ENCODE data around the gene HDHD5. TPM values are rescaled to one million over a fixed set of nuclear protein-coding genes. Genes with fewer than 3 reads are reported as not detected.

The HDHD5 gene
- total and polyA plus RNA-seq, 10 of the 15 experiments (the other 5 are each of a cell fraction or from before 2014, with no cell fraction given), result 1.7 to 68.0 (median 49.9) TPM

DNA sequence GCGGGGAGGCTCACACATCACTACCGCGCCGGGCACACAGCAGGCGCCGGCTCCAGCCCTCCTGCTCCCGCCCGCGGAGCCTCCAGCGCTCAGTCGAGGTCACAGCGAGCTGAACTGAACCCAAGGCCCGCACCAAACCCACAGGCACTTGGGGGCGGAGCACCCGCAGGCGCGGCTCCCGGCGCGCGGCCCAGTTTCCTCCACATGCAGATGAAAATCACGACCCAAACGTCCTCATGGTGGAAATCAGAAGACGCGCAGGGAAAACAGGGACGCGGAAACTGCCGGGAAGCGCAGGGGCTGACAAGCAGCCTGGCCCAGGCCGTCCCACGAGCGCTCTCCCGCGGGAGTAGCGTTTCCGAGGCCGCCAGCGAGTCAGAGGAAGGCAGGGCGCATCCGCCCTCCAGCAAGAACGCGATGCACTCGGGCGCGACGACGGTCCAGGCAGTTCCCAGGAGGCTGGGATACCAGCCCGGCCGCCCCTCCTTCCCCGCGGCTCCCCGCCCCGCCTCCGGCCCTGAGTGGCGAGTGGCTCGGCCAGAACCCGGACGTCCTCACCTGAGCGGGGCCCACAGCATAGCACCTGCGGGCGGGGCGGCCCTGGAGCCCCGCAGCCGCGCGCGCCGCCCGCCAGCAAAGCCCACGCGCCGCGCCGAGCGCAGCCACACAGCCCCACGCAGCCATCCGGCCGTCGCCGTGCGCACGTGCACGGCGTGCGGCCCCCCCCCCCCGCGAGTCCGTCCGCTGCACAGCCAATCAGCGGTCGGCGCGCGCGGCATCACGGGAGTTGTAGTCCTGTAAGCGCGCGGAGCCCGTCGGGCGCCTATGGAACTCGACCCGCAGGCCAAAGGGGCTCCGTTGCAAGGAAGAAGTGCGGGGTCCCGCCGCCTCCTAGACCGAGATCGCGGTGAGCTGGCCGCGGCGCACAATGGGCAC, at the start of gene HDHD5 (continued):
- TF ChIP-seq, protein P1, sequence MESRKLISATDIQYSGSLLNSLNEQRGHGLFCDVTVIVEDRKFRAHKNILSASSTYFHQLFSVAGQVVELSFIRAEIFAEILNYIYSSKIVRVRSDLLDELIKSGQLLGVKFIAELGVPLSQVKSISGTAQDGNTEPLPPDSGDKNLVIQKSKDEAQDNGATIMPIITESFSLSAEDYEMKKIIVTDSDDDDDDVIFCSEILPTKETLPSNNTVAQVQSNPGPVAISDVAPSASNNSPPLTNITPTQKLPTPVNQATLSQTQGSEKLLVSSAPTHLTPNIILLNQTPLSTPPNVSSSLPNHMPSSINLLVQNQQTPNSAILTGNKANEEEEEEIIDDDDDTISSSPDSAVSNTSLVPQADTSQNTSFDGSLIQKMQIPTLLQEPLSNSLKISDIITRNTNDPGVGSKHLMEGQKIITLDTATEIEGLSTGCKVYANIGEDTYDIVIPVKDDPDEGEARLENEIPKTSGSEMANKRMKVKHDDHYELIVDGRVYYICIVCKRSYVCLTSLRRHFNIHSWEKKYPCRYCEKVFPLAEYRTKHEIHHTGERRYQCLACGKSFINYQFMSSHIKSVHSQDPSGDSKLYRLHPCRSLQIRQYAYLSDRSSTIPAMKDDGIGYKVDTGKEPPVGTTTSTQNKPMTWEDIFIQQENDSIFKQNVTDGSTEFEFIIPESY (IDR thresholded peaks at IDR 0.05), result no peak

DNA sequence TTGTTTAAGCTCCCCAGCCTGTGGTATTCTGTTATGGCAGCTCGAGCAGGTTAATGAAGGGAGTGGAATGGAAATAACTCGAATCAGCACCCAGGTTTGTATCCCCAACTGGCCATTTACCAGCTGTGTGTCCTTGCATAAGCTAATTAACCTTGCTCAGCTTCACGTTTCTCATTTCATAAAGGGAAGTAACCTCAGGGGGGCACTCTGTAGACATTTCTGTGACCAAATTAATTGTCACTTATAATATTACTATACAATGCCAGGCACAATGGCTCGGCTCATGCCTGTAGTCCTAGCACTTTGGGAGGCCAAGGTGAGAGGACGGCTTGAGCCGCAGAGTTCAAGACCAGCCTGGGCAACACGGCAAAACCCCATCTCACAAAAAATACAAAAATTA, 46.4 kb upstream of the HDHD5 start:
- Histone ChIP-seq H3K36me3 (ENCODE audit: control insufficient read depth in 2 of 2, insufficient read depth in 2 of 2, low read length in 1 of 2) (peaks cover 0 to 2% of the 10 kb centered on the region in 2 experiments; a peak in 2 of 4 replicates), H4K20me1 (ENCODE audit: control insufficient read depth, insufficient read depth) (no peaks in the 10 kb centered on the region), H2AFZ (ENCODE audit: control insufficient read depth, low read depth, low read length) (no peak overlapping the region), H3K9me3 (replicated peaks; ENCODE audit: control insufficient read depth, insufficient read depth, low read length) (no peaks in the 10 kb centered on the region), H3K9ac (ENCODE audit: control insufficient read depth, insufficient read depth, low read length) (no peak overlapping the region), H3K4me1 (ENCODE audit: control insufficient read depth, insufficient read depth, low read length) (no peaks in the 10 kb centered on the region), H3K4me2 (ENCODE audit: control insufficient read depth, insufficient read depth) (no peak overlapping the region), H3K27me3 (replicated peaks in 1 of 2; ENCODE audit: control insufficient read depth in 2 of 2, insufficient read depth in 2 of 2, low read length in 1 of 2) (no peaks in the 10 kb centered on the region), H3K27ac (ENCODE audit: control insufficient read depth, insufficient read depth) (no peak overlapping the region), H3K79me2 (ENCODE audit: control insufficient read depth, insufficient read depth, low read length) (no peaks in the 10 kb centered on the region), H3K4me3 (no peak overlapping the region)
- WGBS (ENCODE audit: insufficient coverage, insufficient replicate concordance, low lambda C conversion rate, missing lambda C conversion rate), result 33% methylated on average over 7 of the region's 7 CpGs
- ChIA-PET RAD21 (ENCODE audit: unreplicated experiment) (interaction anchor here (0.6 to 3.8 kb wide), 14 partner anchors 10 to 302 kb away, joined by 3 to 81 read pairs (median 4); no protein-coding TSS in a partner anchor), CTCF (interaction anchor here (0.6 to 3.2 kb wide), 34 partner anchors 9 to 356 kb away, joined by 3 to 69 read pairs (median 4); partner anchors contain the start of gene ADA2), POLR2A (interaction anchor here (0.5 kb wide), 1 partner anchor 46 kb away, joined by 3 read pairs; no protein-coding TSS in a partner anchor), SMC1A (ENCODE audit: uncharacterized antibody, unreplicated experiment) (interaction anchor here (0.6 to 2.2 kb wide), 12 partner anchors 14 to 322 kb away, joined by 3 to 50 read pairs (median 4); no protein-coding TSS in a partner anchor)
- DNase-seq (ENCODE audit: low read depth, low spot score), result no peak
- ATAC-seq, result peak; percentile 84
- peak; percentile 38 for FAIRE-seq
- intact Hi-C loops (cut with micrococcal nuclease; ENCODE audit: unreplicated experiment) (loop anchor here (1.0 kb wide), 1 partner anchor 296 kb away; no protein-coding TSS in a partner anchor), in situ Hi-C loops (cut with MboI) (no loop called here)
- no TSS peak for BruUV-seq (replicated peaks)
- TF ChIP-seq SMC3 (IDR thresholded peaks at IDR 0.05; ENCODE audit: borderline replicate concordance, low read length) (peak; percentile 47; the same call in 1 of the 2 replicates), ZNF622 (IDR thresholded peaks at IDR 0.05) (no peak), STAT3 (IDR thresholded peaks at IDR 0.05; ENCODE audit: low read depth, low read length) (no peak), POU2F2 (IDR thresholded peaks at IDR 0.05; ENCODE audit: borderline replicate concordance, low read depth, low read length) (no peak), RAD51 (IDR thresholded peaks at IDR 0.05) (no peak), CREM (IDR thresholded peaks at IDR 0.05; ENCODE audit: low read depth) (no peak), MYB (IDR thresholded peaks at IDR 0.05; ENCODE audit: borderline replicate concordance, low read depth, low read length) (no peak), BMI1 (IDR thresholded peaks at IDR 0.05; ENCODE audit: borderline replicate concordance) (no peak), RAD21 (IDR thresholded peaks at IDR 0.05; ENCODE audit: insufficient read depth, low read depth, low read length) (peak; percentile 62)
- TF ChIP-seq, protein P2, sequence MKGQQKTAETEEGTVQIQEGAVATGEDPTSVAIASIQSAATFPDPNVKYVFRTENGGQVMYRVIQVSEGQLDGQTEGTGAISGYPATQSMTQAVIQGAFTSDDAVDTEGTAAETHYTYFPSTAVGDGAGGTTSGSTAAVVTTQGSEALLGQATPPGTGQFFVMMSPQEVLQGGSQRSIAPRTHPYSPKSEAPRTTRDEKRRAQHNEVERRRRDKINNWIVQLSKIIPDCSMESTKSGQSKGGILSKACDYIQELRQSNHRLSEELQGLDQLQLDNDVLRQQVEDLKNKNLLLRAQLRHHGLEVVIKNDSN (IDR thresholded peaks at IDR 0.05; ENCODE audit: borderline replicate concordance, extremely low read length, insufficient read depth, low read depth, low read length), result no peak
- TF ChIP-seq, protein P3, sequence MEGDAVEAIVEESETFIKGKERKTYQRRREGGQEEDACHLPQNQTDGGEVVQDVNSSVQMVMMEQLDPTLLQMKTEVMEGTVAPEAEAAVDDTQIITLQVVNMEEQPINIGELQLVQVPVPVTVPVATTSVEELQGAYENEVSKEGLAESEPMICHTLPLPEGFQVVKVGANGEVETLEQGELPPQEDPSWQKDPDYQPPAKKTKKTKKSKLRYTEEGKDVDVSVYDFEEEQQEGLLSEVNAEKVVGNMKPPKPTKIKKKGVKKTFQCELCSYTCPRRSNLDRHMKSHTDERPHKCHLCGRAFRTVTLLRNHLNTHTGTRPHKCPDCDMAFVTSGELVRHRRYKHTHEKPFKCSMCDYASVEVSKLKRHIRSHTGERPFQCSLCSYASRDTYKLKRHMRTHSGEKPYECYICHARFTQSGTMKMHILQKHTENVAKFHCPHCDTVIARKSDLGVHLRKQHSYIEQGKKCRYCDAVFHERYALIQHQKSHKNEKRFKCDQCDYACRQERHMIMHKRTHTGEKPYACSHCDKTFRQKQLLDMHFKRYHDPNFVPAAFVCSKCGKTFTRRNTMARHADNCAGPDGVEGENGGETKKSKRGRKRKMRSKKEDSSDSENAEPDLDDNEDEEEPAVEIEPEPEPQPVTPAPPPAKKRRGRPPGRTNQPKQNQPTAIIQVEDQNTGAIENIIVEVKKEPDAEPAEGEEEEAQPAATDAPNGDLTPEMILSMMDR (IDR thresholded peaks at IDR 0.05 in 2 of 3, conservative IDR thresholded peaks at IDR 0.05 in 1 of 3; ENCODE audit: control insufficient read depth in 2 of 3, extremely low read depth in 1 of 3, insufficient read depth in 1 of 3, low read depth in 3 of 3, low read length in 3 of 3), result peak in 2 of 3 experiments; percentile 26 to 44; a peak in 3 of 6 replicates
